Measurements from ENCODE around the gene NCF2.

The NCF2 gene

GRCh38 chr1:183590244-183591191 lies at the start of gene NCF2:
TSS of gene NCF2 (minus strand) at chr1:183590459. CDS start at chr1:183590329, 130 bp downstream.
- peak within 1 kb of the TSS; percentile 47 to 55 for H3K4me3 ChIP-seq (ENCODE audit: low read depth in 1 of 2, low read length in 2 of 2)
- no peaks in the 10 kb centered on the region for H3K27me3 ChIP-seq (ENCODE audit: low read depth, low read length)
- H3K4me1 ChIP-seq (ENCODE audit: control insufficient read depth in 1 of 2, insufficient read depth in 2 of 2, low read length in 2 of 2) = no peaks in the 10 kb centered on the region
- H3K9me3 ChIP-seq (ENCODE audit: control insufficient read depth in 1 of 2, low read length in 2 of 2) = no peaks in the 10 kb centered on the region
- H3K36me3 ChIP-seq (ENCODE audit: control insufficient read depth in 1 of 2, insufficient read depth in 2 of 2, low read length in 2 of 2) = no peaks in the 10 kb centered on the region
- H3K27ac ChIP-seq (ENCODE audit: low read length) = peak within 1 kb of the TSS; percentile 63

GRCh38 chr1:183638649-183639387 lies 48.6 kb upstream of the NCF2 start:
- Histone ChIP-seq H3K4me1 (ENCODE audit: control insufficient read depth in 1 of 2, insufficient read depth in 2 of 2, low read length in 2 of 2) (peaks cover 0 to 8% of the 10 kb centered on the region in 2 donors), H3K36me3 (ENCODE audit: control insufficient read depth in 1 of 2, insufficient read depth in 2 of 2, low read length in 2 of 2) (peaks cover 0 to 3% of the 10 kb centered on the region in 2 donors), H3K9me3 (ENCODE audit: control insufficient read depth in 1 of 2, low read length in 2 of 2) (no peaks in the 10 kb centered on the region), H3K27me3 (ENCODE audit: low read depth, low read length) (no peaks in the 10 kb centered on the region), H3K4me3 (ENCODE audit: low read depth in 1 of 2, low read length in 2 of 2) (no peak overlapping the region), H3K27ac (ENCODE audit: low read length) (no peak overlapping the region)

- H3K27me3 ChIP-seq (ENCODE audit: low read depth, low read length) = no peaks in the 10 kb centered on the region
- peaks cover 6 to 25% of the 10 kb centered on the region in 2 donors for H3K4me1 ChIP-seq (ENCODE audit: control insufficient read depth in 1 of 2, insufficient read depth in 2 of 2, low read length in 2 of 2)
- peaks cover 0 to 11% of the 10 kb centered on the region in 2 donors for H3K36me3 ChIP-seq (ENCODE audit: control insufficient read depth in 1 of 2, insufficient read depth in 2 of 2, low read length in 2 of 2)
- no peak overlapping the region for H3K27ac ChIP-seq (ENCODE audit: low read length)
- no peaks in the 10 kb centered on the region for H3K9me3 ChIP-seq (ENCODE audit: control insufficient read depth in 1 of 2, low read length in 2 of 2)
- peak overlapping the region; percentile 84 to 89 for H3K4me3 ChIP-seq (ENCODE audit: low read depth in 1 of 2, low read length in 2 of 2)
Measured at GRCh38 chr1:183636783-183637182, 46.5 kb upstream of the NCF2 start.

DNA sequence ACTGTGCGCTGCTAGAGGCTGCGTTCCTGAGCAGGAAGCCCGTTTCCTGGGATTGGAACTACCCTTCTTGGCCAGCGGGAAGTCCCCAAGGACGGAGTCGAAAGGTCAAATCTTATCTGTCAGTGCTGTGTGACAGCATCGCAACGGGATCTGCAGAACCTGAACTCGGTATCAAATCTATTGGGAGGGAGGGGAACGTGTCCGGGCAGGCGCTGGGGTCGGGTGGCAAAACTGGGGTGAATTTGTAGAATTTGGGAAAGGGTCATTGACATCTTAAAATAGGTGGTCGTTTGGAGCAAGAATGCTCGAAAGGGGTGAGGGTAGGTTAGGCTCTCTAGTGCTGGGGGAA lies 46.0 kb upstream of the NCF2 start:
- Histone ChIP-seq H3K27ac (ENCODE audit: low read length) (peak overlapping the region; percentile 8), H3K27me3 (ENCODE audit: low read depth, low read length) (no peaks in the 10 kb centered on the region), H3K4me3 (ENCODE audit: low read depth in 1 of 2, low read length in 2 of 2) (peak overlapping the region; percentile 84 to 89), H3K9me3 (ENCODE audit: control insufficient read depth in 1 of 2, low read length in 2 of 2) (no peaks in the 10 kb centered on the region), H3K36me3 (ENCODE audit: control insufficient read depth in 1 of 2, insufficient read depth in 2 of 2, low read length in 2 of 2) (peaks cover 0 to 12% of the 10 kb centered on the region in 2 donors), H3K4me1 (ENCODE audit: control insufficient read depth in 1 of 2, insufficient read depth in 2 of 2, low read length in 2 of 2) (peaks cover 6 to 27% of the 10 kb centered on the region in 2 donors)

DNA sequence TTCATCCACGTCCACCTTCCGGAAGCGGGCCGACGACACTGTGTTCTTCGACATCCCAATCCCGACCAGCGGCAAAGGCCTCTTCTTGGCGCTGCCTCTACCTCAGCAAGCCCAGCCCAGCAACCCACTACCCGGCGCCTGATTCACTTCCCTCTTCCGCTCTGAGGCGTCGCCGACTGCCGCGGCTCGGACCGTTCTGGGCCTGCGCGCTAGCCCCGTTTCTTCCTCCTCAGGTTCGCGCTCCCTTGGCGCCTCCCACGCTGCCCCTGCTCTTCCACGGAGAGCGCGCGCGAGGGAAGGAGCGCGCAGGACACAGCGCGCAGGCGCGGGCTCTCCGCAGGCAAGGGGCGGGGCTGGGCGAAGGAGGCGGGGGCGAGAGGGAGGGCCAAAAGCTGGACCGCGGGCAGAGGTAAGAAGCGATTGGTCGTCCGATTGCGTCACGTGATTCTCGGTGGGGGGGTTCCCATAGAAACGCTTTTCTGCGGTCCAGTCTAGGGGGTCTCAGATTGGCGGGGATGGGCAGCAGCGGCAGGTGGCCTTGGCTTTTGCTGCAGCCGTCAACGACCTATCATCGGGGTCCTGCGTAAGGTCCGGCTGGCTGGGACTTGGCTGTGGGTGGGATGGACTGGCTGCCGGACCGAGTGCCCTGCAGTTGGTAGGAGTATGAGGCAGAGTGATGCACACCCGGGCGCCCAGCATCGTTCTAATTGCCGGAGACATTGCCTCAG lies 45.5 kb upstream of the NCF2 start, which contains the start of gene ARPC5:
TSS of gene ARPC5 (minus strand) at position 178 of the 728 bp plus-strand sequence. CDS start at position 54, 124 bp downstream.
- Histone ChIP-seq H3K4me3 (ENCODE audit: low read depth in 1 of 2, low read length in 2 of 2) (peak within 1 kb of the TSS; percentile 84 to 89), H3K4me1 (ENCODE audit: control insufficient read depth in 1 of 2, insufficient read depth in 2 of 2, low read length in 2 of 2) (peaks cover 6 to 32% of the 10 kb centered on the region in 2 donors), H3K9me3 (ENCODE audit: control insufficient read depth in 1 of 2, low read length in 2 of 2) (no peaks in the 10 kb centered on the region), H3K27me3 (ENCODE audit: low read depth, low read length) (no peaks in the 10 kb centered on the region), H3K36me3 (ENCODE audit: control insufficient read depth in 1 of 2, insufficient read depth in 2 of 2, low read length in 2 of 2) (peaks cover 2 to 12% of the 10 kb centered on the region in 2 donors), H3K27ac (ENCODE audit: low read length) (peak within 1 kb of the TSS; percentile 94)

DNA sequence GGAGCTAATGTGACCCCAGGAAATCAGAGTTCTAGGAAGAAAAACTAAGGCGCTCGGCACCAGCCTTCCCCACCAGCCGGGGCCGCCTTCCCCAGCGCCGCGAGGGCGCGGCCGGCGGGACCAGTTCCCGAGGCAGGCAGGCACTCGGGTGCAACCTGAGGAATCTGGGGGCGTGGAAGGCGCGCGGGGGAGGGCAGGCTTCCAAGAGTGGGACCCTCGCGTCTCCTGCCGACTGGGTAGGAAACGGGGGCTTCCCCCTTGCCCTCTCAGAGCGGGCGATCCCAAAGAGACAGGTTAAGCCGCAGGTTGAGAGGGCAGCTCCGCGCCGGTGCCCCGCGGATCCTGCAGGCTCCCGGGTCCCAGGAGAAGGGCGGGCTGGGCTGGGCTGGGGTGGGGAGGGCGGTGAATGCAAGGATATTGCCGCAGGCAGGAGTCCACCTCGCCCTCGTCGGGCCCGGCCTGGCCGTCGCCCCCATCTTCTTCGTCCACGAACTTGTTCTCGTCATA lies 44.9 kb upstream of the NCF2 start:
- Histone ChIP-seq H3K9me3 (ENCODE audit: control insufficient read depth in 1 of 2, low read length in 2 of 2) (no peaks in the 10 kb centered on the region), H3K4me3 (ENCODE audit: low read depth in 1 of 2, low read length in 2 of 2) (peak overlapping the region; percentile 84 to 89), H3K27ac (ENCODE audit: low read length) (peak overlapping the region; percentile 94), H3K36me3 (ENCODE audit: control insufficient read depth in 1 of 2, insufficient read depth in 2 of 2, low read length in 2 of 2) (peaks cover 8 to 18% of the 10 kb centered on the region in 2 donors), H3K4me1 (ENCODE audit: control insufficient read depth in 1 of 2, insufficient read depth in 2 of 2, low read length in 2 of 2) (peaks cover 6 to 38% of the 10 kb centered on the region in 2 donors), H3K27me3 (ENCODE audit: low read depth, low read length) (no peaks in the 10 kb centered on the region)

DNA sequence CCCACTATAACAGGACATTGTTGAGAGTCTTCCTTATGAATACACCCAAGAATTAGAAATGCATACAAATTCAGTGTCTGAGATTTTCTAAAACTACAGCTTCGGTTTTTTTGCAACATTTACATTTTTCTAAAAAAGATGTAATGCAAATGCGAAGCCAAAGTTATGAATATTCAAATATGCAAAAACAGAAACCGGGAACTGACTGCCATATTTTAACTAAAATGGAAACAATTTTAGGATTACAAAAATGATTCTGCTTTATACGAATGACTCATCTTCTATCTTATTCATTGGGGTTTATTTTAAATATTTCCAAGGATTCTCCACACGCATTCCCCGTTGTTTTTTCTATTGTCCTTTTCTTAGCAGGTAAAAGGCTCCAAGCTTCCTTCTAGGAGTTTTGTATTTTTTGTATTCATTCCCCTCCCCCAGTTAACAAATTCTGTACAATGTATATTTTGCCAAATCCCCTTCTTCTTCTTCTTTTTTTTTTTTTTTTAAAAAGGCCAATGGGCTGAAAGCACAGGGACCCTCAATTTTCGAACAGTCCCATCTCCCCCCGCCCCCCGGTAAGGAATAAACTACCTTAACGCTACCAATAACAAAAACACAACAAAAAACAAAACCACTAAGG lies 44.3 kb upstream of the NCF2 start:
- Histone ChIP-seq H3K4me3 (ENCODE audit: low read depth in 1 of 2, low read length in 2 of 2) (peak overlapping the region; percentile 84 to 89), H3K9me3 (ENCODE audit: control insufficient read depth in 1 of 2, low read length in 2 of 2) (no peaks in the 10 kb centered on the region), H3K27ac (ENCODE audit: low read length) (peak overlapping the region; percentile 94), H3K27me3 (ENCODE audit: low read depth, low read length) (no peaks in the 10 kb centered on the region), H3K36me3 (ENCODE audit: control insufficient read depth in 1 of 2, insufficient read depth in 2 of 2, low read length in 2 of 2) (peaks cover 14 to 20% of the 10 kb centered on the region in 2 donors), H3K4me1 (ENCODE audit: control insufficient read depth in 1 of 2, insufficient read depth in 2 of 2, low read length in 2 of 2) (peaks cover 6 to 40% of the 10 kb centered on the region in 2 donors)

- H3K27me3 ChIP-seq (ENCODE audit: low read depth, low read length) = no peaks in the 10 kb centered on the region
- peak overlapping the region; percentile 94 for H3K27ac ChIP-seq (ENCODE audit: low read length)
- peak overlapping the region; percentile 84 to 89 for H3K4me3 ChIP-seq (ENCODE audit: low read depth in 1 of 2, low read length in 2 of 2)
- peaks cover 20 to 21% of the 10 kb centered on the region in 2 donors for H3K36me3 ChIP-seq (ENCODE audit: control insufficient read depth in 1 of 2, insufficient read depth in 2 of 2, low read length in 2 of 2)
- peaks cover 6 to 40% of the 10 kb centered on the region in 2 donors for H3K4me1 ChIP-seq (ENCODE audit: control insufficient read depth in 1 of 2, insufficient read depth in 2 of 2, low read length in 2 of 2)
- no peaks in the 10 kb centered on the region for H3K9me3 ChIP-seq (ENCODE audit: control insufficient read depth in 1 of 2, low read length in 2 of 2)
Measured at GRCh38 chr1:183633676-183634343, 43.6 kb upstream of the NCF2 start.

DNA sequence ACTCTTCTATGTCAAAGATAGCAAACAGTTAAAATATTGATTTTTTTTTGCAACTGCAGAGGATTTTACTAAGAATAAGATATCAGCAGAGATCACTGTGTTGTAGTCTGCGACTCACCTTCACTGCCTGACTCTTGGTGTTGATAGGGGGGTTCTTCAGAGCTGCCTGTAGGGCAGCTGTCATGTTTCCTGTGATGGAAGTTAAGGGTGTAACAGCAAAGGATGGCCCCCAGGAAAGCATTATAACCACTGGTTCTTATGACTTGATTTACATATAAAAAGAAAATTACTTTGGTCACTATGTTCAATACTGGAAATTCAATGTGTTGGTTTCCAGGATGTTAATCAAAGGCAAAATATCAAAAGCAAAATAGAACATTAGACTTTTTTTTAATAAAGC lies 42.7 kb upstream of the NCF2 start:
- H3K4me1 ChIP-seq (ENCODE audit: control insufficient read depth in 1 of 2, insufficient read depth in 2 of 2, low read length in 2 of 2) = peaks cover 6 to 45% of the 10 kb centered on the region in 2 donors

GRCh38 chr1:183632114-183632513 lies 41.9 kb upstream of the NCF2 start:
- Histone ChIP-seq H3K4me3 (ENCODE audit: low read depth in 1 of 2, low read length in 2 of 2) (peak overlapping the region; percentile 84 to 89), H3K36me3 (ENCODE audit: control insufficient read depth in 1 of 2, insufficient read depth in 2 of 2, low read length in 2 of 2) (peaks cover 20 to 30% of the 10 kb centered on the region in 2 donors), H3K27me3 (ENCODE audit: low read depth, low read length) (no peaks in the 10 kb centered on the region), H3K9me3 (ENCODE audit: control insufficient read depth in 1 of 2, low read length in 2 of 2) (no peaks in the 10 kb centered on the region), H3K4me1 (ENCODE audit: control insufficient read depth in 1 of 2, insufficient read depth in 2 of 2, low read length in 2 of 2) (peaks cover 6 to 51% of the 10 kb centered on the region in 2 donors), H3K27ac (ENCODE audit: low read length) (peak overlapping the region; percentile 94)

More for the DNA sequence above, 42.7 kb upstream of the NCF2 start:
- Histone ChIP-seq H3K9me3 (ENCODE audit: control insufficient read depth in 1 of 2, low read length in 2 of 2) (no peaks in the 10 kb centered on the region), H3K4me3 (ENCODE audit: low read depth in 1 of 2, low read length in 2 of 2) (peak overlapping the region; percentile 84 to 89), H3K27me3 (ENCODE audit: low read depth, low read length) (no peaks in the 10 kb centered on the region), H3K36me3 (ENCODE audit: control insufficient read depth in 1 of 2, insufficient read depth in 2 of 2, low read length in 2 of 2) (peaks cover 20 to 27% of the 10 kb centered on the region in 2 donors), H3K27ac (ENCODE audit: low read length) (peak overlapping the region; percentile 94)

All from muscle layer of duodenum (tissue), 2 donors.